HepG2 (cell line): Measurements from ENCODE around the gene PIEZO1. TPM values are rescaled to one million over a fixed set of nuclear protein-coding genes. Genes with fewer than 3 reads are reported as not detected.

Experiments
- ATAC-seq: fragments of 200-7000 bp; cut with Tn5 transposase; 3 replicates; pipeline ENCODE4 v1.9.1; 2020; ENCODE audit warnings: mild to moderate bottlenecking, moderate library complexity
- BruUV-seq: library from RNA; stranded (reverse); fragments of 400-500 nt; replicated peaks from 2 replicates; lab custom pipeline; 2021; lab: Mats Ljungman, UMichigan
- CTCF ChIA-PET: fragments of 300-600 bp; formaldehyde crosslinking; extraction: SDS; loops from one replicate; lab custom pipeline; 2021; ENCODE audit warnings: low total read pairs, inconsistent platforms, low intra/inter-chr PET ratio; lab: Yijun Ruan, JAX
- POLR2A ChIA-PET: fragments of 350-600 bp; sonication (Branson Sonifier 250); formaldehyde crosslinking; loops from one replicate; lab custom pipeline; 2020; ENCODE audit warnings: antibody characterized with exemption, inconsistent platforms; lab: Yijun Ruan, JAX
- DNase-seq: peaks from one replicate; pipeline ENCODE4 v3.0.0-alpha.2; 2015; ENCODE audit warnings: low spot score
- FAIRE-seq: peaks from 3 replicates; lab custom pipeline; 2011; peaks lifted over from hg19 to GRCh38; lab: Jason Lieb, UNC
- H2AFZ ChIP-seq: one replicate; pipeline ENCODE4 v1.6.1; 2011; ENCODE audit warnings: low read length, inconsistent platforms
- H3K27ac ChIP-seq: fragments of 300-600 bp; 3 replicates; pipeline ENCODE4 v1.8.0; 2011; ENCODE audit warnings: mixed run types, mild to moderate bottlenecking, mixed read lengths, low read length, inconsistent platforms; ENCODE audit not compliant: insufficient read depth; ENCODE audit errors: extremely low read length
- H3K27me3 ChIP-seq, 2 experiments: fragments of 200-600 bp in 1 of 2; 2 replicates in 1 of 2; 3 replicates in 1 of 2; pipeline versions ENCODE4 v1.6.0 to v1.8.0; 2011; ENCODE audit warnings: low read length in 2 of 2, mild to moderate bottlenecking in 2 of 2, moderate library complexity in 2 of 2, inconsistent platforms in 1 of 2; ENCODE audit not compliant: insufficient read depth in 2 of 2, control insufficient read depth in 1 of 2
- H3K36me3 ChIP-seq, 2 experiments: fragments of 200-600 bp in 1 of 2; replicated peaks in 1 of 2; 2 replicates in 1 of 2; 3 replicates in 1 of 2; pipeline versions ENCODE4 v1.5.1 to v1.8.0; 2011; ENCODE audit warnings: low read length in 2 of 2, inconsistent platforms in 1 of 2; ENCODE audit not compliant: insufficient read depth in 2 of 2, control insufficient read depth in 1 of 2
- H3K4me1 ChIP-seq: 2 replicates; pipeline ENCODE4 v1.5.1; 2012; ENCODE audit warnings: low read length, inconsistent platforms; ENCODE audit not compliant: insufficient read depth
- H3K4me2 ChIP-seq: 2 replicates; pipeline ENCODE4 v1.6.0; 2011; ENCODE audit warnings: low read depth, low read length, inconsistent platforms
- H3K4me3 ChIP-seq, 3 experiments: fragments of 200-600 bp in 1 of 3; sonication (generic), shearing (Covaris generic) in 1 of 3; replicated peaks in 1 of 3; 2 replicates each; pipeline ENCODE4 v1.5.1; 2011 to 2016; ENCODE audit warnings: low read length in 3 of 3, inconsistent platforms in 2 of 3, low read depth in 2 of 3, mild to moderate bottlenecking in 2 of 3, control low read depth in 1 of 3, mixed read lengths in 1 of 3; ENCODE audit not compliant: insufficient read depth in 1 of 3
- H3K79me2 ChIP-seq: one replicate; pipeline ENCODE4 v1.6.1; 2011; ENCODE audit warnings: low read length, inconsistent platforms; ENCODE audit not compliant: insufficient read depth
- H3K9ac ChIP-seq: 2 replicates; pipeline ENCODE4 v1.6.0; 2011; ENCODE audit warnings: mild to moderate bottlenecking, low read depth, low read length, inconsistent platforms; ENCODE audit not compliant: insufficient read depth
- H3K9me3 ChIP-seq: 2 replicates; pipeline ENCODE4 v1.5.1; 2012; ENCODE audit warnings: mild to moderate bottlenecking, low read length
- H4K20me1 ChIP-seq: 2 replicates; pipeline ENCODE4 v1.6.0; 2011; ENCODE audit warnings: inconsistent platforms, mild to moderate bottlenecking, low read length, moderate library complexity; ENCODE audit not compliant: insufficient read depth
- AKAP8 ChIP-seq: sonication (generic); formaldehyde crosslinking; IDR thresholded peaks from 2 replicates; pipeline ENCODE4 v1.5.1; 2020; ENCODE audit warnings: mild to moderate bottlenecking, missing genetic modification reagents
- FIP1L1 ChIP-seq: fragments of 200-400 bp; formaldehyde crosslinking; IDR thresholded peaks from 2 replicates; pipeline ENCODE4 v1.6.1; 2018; ENCODE audit warnings: low read depth, mild to moderate bottlenecking, low read length, moderate library complexity, borderline replicate concordance; ENCODE audit not compliant: insufficient read depth
- MAZ ChIP-seq, 2 experiments: sonication (generic) in 1 of 2; formaldehyde crosslinking in 1 of 2; IDR thresholded peaks; 2 replicates each; pipeline versions ENCODE4 v1.5.0 to v1.6.1; 2012 to 2020; ENCODE audit warnings: low read depth in 2 of 2, mild to moderate bottlenecking in 2 of 2, borderline replicate concordance in 1 of 2, improper control_type of control experiment in 1 of 2, low read length in 1 of 2, missing genetic modification reagents in 1 of 2, moderate library complexity in 1 of 2
- NFYC ChIP-seq: IDR thresholded peaks from 2 replicates; pipeline ENCODE4 v1.6.1; 2016; ENCODE audit warnings: missing genetic modification reagents, missing compliant biosample characterization
- PAF1 ChIP-seq: IDR thresholded peaks from 2 replicates; pipeline ENCODE4 v1.6.1; 2016; ENCODE audit warnings: missing genetic modification reagents, missing compliant biosample characterization
- POLR2AphosphoS5 ChIP-seq: IDR thresholded peaks from 2 replicates; pipeline ENCODE4 v1.6.1; 2012; ENCODE audit warnings: low read depth, low read length
- POLR2G ChIP-seq: fragments of 200-400 bp; formaldehyde crosslinking; IDR thresholded peaks from 2 replicates; pipeline ENCODE4 v1.6.1; 2018; ENCODE audit warnings: mild to moderate bottlenecking, low read depth, low read length, moderate library complexity
- ZBTB7B ChIP-seq: sonication (generic); formaldehyde crosslinking; IDR thresholded peaks from 2 replicates; pipeline ENCODE4 v1.4.0; 2020; ENCODE audit warnings: missing genetic modification reagents
- ZNF572 ChIP-seq: sonication (generic); formaldehyde crosslinking; IDR thresholded peaks from 2 replicates; pipeline ENCODE4 v1.5.1; 2020; ENCODE audit warnings: mild to moderate bottlenecking, missing genetic modification reagents
- ZNF652 ChIP-seq: IDR thresholded peaks from 2 replicates; pipeline ENCODE4 v1.6.1; 2016; ENCODE audit warnings: low read depth, borderline replicate concordance
- ZNF780A ChIP-seq: sonication (generic); formaldehyde crosslinking; IDR thresholded peaks from 2 replicates; pipeline ENCODE4 v1.8.0; 2022; ENCODE audit warnings: mild to moderate bottlenecking, missing genetic modification reagents, moderate library complexity
- WGBS: methylation state at CpG from one replicate; pipeline ENCODE4 v1.1.6; 2017; ENCODE audit warnings: low lambda C conversion rate; 5-methylcytosine and 5-hydroxymethylcytosine counted together
- in situ Hi-C: cut with HindIII; loops from 2 replicates; pipeline ENCODE4 v1.10.0; 2017; ENCODE audit warnings: low pct_unique_long_range_greater_than_20kb; ENCODE audit not compliant: extremely low pct_ligation_motif_present
- intact Hi-C: fragments of 100-400 bp; cut with micrococcal nuclease; formaldehyde crosslinking; loops from one replicate; pipeline ENCODE4 v1.10.0; 2022; ENCODE audit not compliant: unreplicated experiment
- polyA plus RNA-seq, 8 experiments: library from polyadenylated mRNA; depleted of rRNA in 3 of 8; stranded (reverse) in 7 of 8; unstranded in 1 of 8; fragments of >200 nt; fragmentation: Illumina TruSeq in 4 of 8; extraction: Trizol in 4 of 8; gene quantifications; 2 replicates each; pipeline versions ENCODE4 v1.2.1 to v1.2.3, GENCODE V29; 2011 to 2016; ENCODE audit warnings: low read depth in 4 of 8, missing spikeins in 1 of 8, mixed read lengths in 1 of 8; ENCODE audit not compliant: insufficient read depth in 1 of 8
- total RNA-seq, 5 experiments: library from RNA; depleted of rRNA; stranded (reverse); fragments of >200 nt; fragmentation: Illumina TruSeq; extraction: Trizol; gene quantifications; 2 replicates each; pipeline ENCODE4 v1.2.3, GENCODE V29; 2016; ENCODE audit warnings: low read depth in 1 of 5
- TF ChIP-seq, protein P1 (sequence below): sonication (generic); formaldehyde crosslinking; IDR thresholded peaks from 2 replicates; pipeline ENCODE4 v1.4.0; 2020; ENCODE audit warnings: missing genetic modification reagents
- TF ChIP-seq, protein P2 (sequence below): sonication (generic); formaldehyde crosslinking; IDR thresholded peaks from 2 replicates; pipeline ENCODE4 v1.4.0; 2020; ENCODE audit warnings: missing genetic modification reagents

Gene PIEZO1
- total and polyA plus RNA-seq, 2 of the 13 experiments (the other 11 are each of a cell fraction or from before 2014, with no cell fraction given) = 67.9 to 85.0 TPM

GRCh38 chr16:88805887-88806393 is 20.9 kb upstream of the PIEZO1 start (continued):
- TF ChIP-seq POLR2G (0 out of 2 replicates have a peak, but pooled peaks have one; percentile 7), ZNF572 (CRISPR knock-in tag) (0 out of 2 replicates have a peak, but pooled peaks have one; percentile 38), ZNF652 (no peak), NFYC (CRISPR knock-in tag) (no peak), PAF1 (0 out of 2 replicates have a peak, but pooled peaks have one; percentile 30), POLR2AphosphoS5 (0 out of 2 replicates have a peak, but pooled peaks have one; percentile 7), FIP1L1 (0 out of 2 replicates have a peak, but pooled peaks have one; percentile 27)
- TF ChIP-seq, protein P1, sequence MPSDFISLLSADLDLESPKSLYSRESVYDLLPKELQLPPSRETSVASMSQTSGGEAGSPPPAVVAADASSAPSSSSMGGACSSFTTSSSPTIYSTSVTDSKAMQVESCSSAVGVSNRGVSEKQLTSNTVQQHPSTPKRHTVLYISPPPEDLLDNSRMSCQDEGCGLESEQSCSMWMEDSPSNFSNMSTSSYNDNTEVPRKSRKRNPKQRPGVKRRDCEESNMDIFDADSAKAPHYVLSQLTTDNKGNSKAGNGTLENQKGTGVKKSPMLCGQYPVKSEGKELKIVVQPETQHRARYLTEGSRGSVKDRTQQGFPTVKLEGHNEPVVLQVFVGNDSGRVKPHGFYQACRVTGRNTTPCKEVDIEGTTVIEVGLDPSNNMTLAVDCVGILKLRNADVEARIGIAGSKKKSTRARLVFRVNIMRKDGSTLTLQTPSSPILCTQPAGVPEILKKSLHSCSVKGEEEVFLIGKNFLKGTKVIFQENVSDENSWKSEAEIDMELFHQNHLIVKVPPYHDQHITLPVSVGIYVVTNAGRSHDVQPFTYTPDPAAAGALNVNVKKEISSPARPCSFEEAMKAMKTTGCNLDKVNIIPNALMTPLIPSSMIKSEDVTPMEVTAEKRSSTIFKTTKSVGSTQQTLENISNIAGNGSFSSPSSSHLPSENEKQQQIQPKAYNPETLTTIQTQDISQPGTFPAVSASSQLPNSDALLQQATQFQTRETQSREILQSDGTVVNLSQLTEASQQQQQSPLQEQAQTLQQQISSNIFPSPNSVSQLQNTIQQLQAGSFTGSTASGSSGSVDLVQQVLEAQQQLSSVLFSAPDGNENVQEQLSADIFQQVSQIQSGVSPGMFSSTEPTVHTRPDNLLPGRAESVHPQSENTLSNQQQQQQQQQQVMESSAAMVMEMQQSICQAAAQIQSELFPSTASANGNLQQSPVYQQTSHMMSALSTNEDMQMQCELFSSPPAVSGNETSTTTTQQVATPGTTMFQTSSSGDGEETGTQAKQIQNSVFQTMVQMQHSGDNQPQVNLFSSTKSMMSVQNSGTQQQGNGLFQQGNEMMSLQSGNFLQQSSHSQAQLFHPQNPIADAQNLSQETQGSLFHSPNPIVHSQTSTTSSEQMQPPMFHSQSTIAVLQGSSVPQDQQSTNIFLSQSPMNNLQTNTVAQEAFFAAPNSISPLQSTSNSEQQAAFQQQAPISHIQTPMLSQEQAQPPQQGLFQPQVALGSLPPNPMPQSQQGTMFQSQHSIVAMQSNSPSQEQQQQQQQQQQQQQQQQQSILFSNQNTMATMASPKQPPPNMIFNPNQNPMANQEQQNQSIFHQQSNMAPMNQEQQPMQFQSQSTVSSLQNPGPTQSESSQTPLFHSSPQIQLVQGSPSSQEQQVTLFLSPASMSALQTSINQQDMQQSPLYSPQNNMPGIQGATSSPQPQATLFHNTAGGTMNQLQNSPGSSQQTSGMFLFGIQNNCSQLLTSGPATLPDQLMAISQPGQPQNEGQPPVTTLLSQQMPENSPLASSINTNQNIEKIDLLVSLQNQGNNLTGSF (CRISPR knock-in tag) = no peak
- TF ChIP-seq, all 625 proteins: peak for 14

DNA sequence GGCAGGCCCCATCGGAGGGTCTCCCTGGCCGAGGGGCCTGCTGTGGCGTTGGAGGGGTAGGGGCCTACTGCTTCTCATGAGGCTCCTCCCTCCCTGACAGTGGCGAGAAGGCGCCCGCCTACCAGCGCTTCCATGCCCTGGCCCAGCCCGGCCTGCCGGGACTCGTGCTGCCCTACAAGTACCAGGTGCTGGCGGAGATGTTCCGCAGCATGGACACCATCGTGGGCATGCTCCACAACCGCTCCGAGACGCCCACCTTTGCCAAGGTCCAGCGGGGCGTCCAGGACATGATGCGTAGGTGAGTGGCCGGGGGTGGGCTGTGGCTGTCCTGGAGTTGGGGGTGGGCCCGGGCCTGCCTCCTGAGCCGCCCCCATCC is 20.3 kb upstream of the PIEZO1 start:
- H3K9ac ChIP-seq = 0 out of 2 replicates have a peak overlapping the region, but pooled peaks have one; percentile 77
- in situ Hi-C loops = no loop called here
- 0 out of 2 replicates have a peak, but pooled peaks have one; percentile 15 for TF ChIP-seq ZNF780A (CRISPR knock-in tag)
- TF ChIP-seq, protein P2, sequence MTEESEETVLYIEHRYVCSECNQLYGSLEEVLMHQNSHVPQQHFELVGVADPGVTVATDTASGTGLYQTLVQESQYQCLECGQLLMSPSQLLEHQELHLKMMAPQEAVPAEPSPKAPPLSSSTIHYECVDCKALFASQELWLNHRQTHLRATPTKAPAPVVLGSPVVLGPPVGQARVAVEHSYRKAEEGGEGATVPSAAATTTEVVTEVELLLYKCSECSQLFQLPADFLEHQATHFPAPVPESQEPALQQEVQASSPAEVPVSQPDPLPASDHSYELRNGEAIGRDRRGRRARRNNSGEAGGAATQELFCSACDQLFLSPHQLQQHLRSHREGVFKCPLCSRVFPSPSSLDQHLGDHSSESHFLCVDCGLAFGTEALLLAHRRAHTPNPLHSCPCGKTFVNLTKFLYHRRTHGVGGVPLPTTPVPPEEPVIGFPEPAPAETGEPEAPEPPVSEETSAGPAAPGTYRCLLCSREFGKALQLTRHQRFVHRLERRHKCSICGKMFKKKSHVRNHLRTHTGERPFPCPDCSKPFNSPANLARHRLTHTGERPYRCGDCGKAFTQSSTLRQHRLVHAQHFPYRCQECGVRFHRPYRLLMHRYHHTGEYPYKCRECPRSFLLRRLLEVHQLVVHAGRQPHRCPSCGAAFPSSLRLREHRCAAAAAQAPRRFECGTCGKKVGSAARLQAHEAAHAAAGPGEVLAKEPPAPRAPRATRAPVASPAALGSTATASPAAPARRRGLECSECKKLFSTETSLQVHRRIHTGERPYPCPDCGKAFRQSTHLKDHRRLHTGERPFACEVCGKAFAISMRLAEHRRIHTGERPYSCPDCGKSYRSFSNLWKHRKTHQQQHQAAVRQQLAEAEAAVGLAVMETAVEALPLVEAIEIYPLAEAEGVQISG (CRISPR knock-in tag) = 0 out of 2 replicates have a peak, but pooled peaks have one; percentile 19
- TF ChIP-seq AKAP8 = 0 out of 2 replicates have a peak, but pooled peaks have one; percentile 14
- TF ChIP-seq ZBTB7B = no peak
- no peak for TF ChIP-seq MAZ (IDR thresholded peaks at IDR 0.05; ENCODE audit: borderline replicate concordance, low read depth, low read length)
- 0 out of 2 replicates have a peak, but pooled peaks have one; percentile 11 for TF ChIP-seq MAZ (CRISPR knock-in tag; IDR thresholded peaks at IDR 0.05; ENCODE audit: low read depth)

More for the DNA sequence above, 20.3 kb upstream of the PIEZO1 start:
- Histone ChIP-seq H2AFZ (no peak overlapping the region), H3K79me2 (peaks cover 24% of the 10 kb centered on the region), H3K4me2 (peak overlapping the region; percentile 99), H3K27me3 (no peaks in the 10 kb centered on the region), H3K27ac (peak overlapping the region; percentile 71), H3K4me1 (peaks cover 36% of the 10 kb centered on the region), H3K4me3 (peak overlapping the region in 2 of 3 experiments; percentile 73 to 88; a peak in 3 of 6 replicates), H3K9me3 (no peaks in the 10 kb centered on the region), H4K20me1 (peaks cover 5% of the 10 kb centered on the region; the same call in 1 of the 2 replicates), H3K36me3 (peaks cover 15 to 43% of the 10 kb centered on the region in 2 experiments)
- no peak for DNase-seq
- 96% methylated on average over 16 of the region's 22 CpGs for WGBS
- ChIA-PET CTCF (no interaction called here), POLR2A (interaction anchor here (1.2 to 2.2 kb wide), 3 partner anchors 12 to 45 kb away, joined by 4 to 6 read pairs (median 5); no protein-coding TSS in a partner anchor)
- intact Hi-C loops = no loop called here
- FAIRE-seq = no peak
- no peak for ATAC-seq
- no TSS peak for BruUV-seq
